Measurements from ENCODE around the gene TRIM63.

TRIM63 gene

GRCh38 chr1:26084844-26085243 lies 17.4 kb upstream of the TRIM63 start:
- DNase-seq (ENCODE audit: low read depth): no peak

GRCh38 chr1:26084091-26084561 lies 16.7 kb upstream of the TRIM63 start:
- no peak for DNase-seq (ENCODE audit: low read depth)

- DNase-seq (ENCODE audit: low read depth): no peak
Observed at GRCh38 chr1:26083208-26083607, 15.8 kb upstream of the TRIM63 start.

GRCh38 chr1:26082020-26082350 lies 14.6 kb upstream of the TRIM63 start:
- no peak for DNase-seq (ENCODE audit: low read depth)

- DNase-seq (ENCODE audit: low read depth): no peak
Observed at GRCh38 chr1:26081267-26082019, 14.0 kb upstream of the TRIM63 start.

GRCh38 chr1:26079960-26080814 lies 12.8 kb upstream of the TRIM63 start:
- DNase-seq (ENCODE audit: low read depth): no peak

GRCh38 chr1:26079178-26079563 lies 11.7 kb upstream of the TRIM63 start:
- no peak for DNase-seq (ENCODE audit: low read depth)

GRCh38 chr1:26078286-26079177 lies 11.1 kb upstream of the TRIM63 start:
- no peak for DNase-seq (ENCODE audit: low read depth)

GRCh38 chr1:26077524-26077923 lies 10.1 kb upstream of the TRIM63 start:
- DNase-seq (ENCODE audit: low read depth): no peak

- DNase-seq (ENCODE audit: low read depth): no peak
Observed at GRCh38 chr1:26075421-26076144, 8.2 kb upstream of the TRIM63 start.

GRCh38 chr1:26072305-26072704 lies 4.9 kb upstream of the TRIM63 start:
- no peak for DNase-seq (ENCODE audit: low read depth)

GRCh38 chr1:26070963-26071342 lies 3.5 kb upstream of the TRIM63 start:
- DNase-seq (ENCODE audit: low read depth): no peak

GRCh38 chr1:26070296-26070962 lies 3.0 kb upstream of the TRIM63 start:
- DNase-seq (ENCODE audit: low read depth): no peak

GRCh38 chr1:26069941-26070295 lies 2.5 kb upstream of the TRIM63 start:
- DNase-seq (ENCODE audit: low read depth): no peak

- DNase-seq (ENCODE audit: low read depth): no peak
Observed at GRCh38 chr1:26066857-26067256, 573 bp downstream of the TRIM63 start.

- DNase-seq (ENCODE audit: low read depth): no peak
Observed at GRCh38 chr1:26066160-26066559, 1.3 kb downstream of the TRIM63 start.

- no peak for DNase-seq (ENCODE audit: low read depth)
Observed at GRCh38 chr1:26064553-26064952, 2.9 kb downstream of the TRIM63 start.

- DNase-seq (ENCODE audit: low read depth): no peak
Observed at GRCh38 chr1:26060832-26061574, 6.4 kb downstream of the TRIM63 start.

GRCh38 chr1:26059906-26060305 lies 7.5 kb downstream of the TRIM63 start:
- DNase-seq (ENCODE audit: low read depth): no peak

- no peak for DNase-seq (ENCODE audit: low read depth)
Observed at GRCh38 chr1:26058052-26058595, 9.3 kb downstream of the TRIM63 start.
